Sigmoid colon (tissue), 4 donors: ENCODE measurements around the gene ANKS6.

Experiments used
- CTCF ChIP-seq, 4 experiments: fragments of 450-650 bp in 3 of 4; fragments of 200-600 bp in 1 of 4; IDR thresholded peaks; one replicate each; pipeline ENCODE4 v1.5.1; 2016 to 2019; ENCODE audit warnings: antibody characterized with exemption in 4 of 4, mild to moderate bottlenecking in 3 of 4, moderate library complexity in 2 of 4
- POLR2AphosphoS5 ChIP-seq, 4 donors: sonication (generic); formaldehyde crosslinking; IDR thresholded peaks; one replicate each; pipeline ENCODE4 v1.6.1; 2017; ENCODE audit warnings: antibody characterized with exemption in 4 of 4

GRCh38 chr9:98837516-98837915 is 41.2 kb upstream of the ANKS6 start:
- no peak for TF ChIP-seq CTCF (IDR thresholded peaks at IDR 0.05)
- TF ChIP-seq POLR2AphosphoS5 (IDR thresholded peaks at IDR 0.05): no peak
